HEK293 (cell line): ENCODE results near the gene NRP2.

Experiments used
- CTCF ChIA-PET: fragments of 350-600 bp; formaldehyde crosslinking; extraction: SDS; loops from one replicate; lab custom pipeline; 2021; ENCODE audit warnings: antibody characterized with exemption; lab: Yijun Ruan, JAX
- POLR2A ChIA-PET: fragments of 300-600 bp; formaldehyde crosslinking; extraction: SDS; loops from one replicate; lab custom pipeline; 2020; ENCODE audit warnings: antibody characterized with exemption, inconsistent platforms; lab: Yijun Ruan, JAX
- H3K27ac ChIP-seq: fragments of 200-500 bp; sonication (Bioruptor generic); 2 replicates; pipeline ENCODE4 v1.5.1; 2014; ENCODE audit warnings: low read depth, low read length, control low read depth, inconsistent platforms; ENCODE audit errors: extremely low read depth
- H3K36me3 ChIP-seq, 2 experiments: fragments of 200-500 bp in 1 of 2; sonication (Bioruptor generic) in 1 of 2; 1 replicate in 1 of 2; 2 replicates in 1 of 2; pipeline ENCODE4 v1.5.1; 2014 to 2017; ENCODE audit warnings: inconsistent platforms in 2 of 2, low read length in 2 of 2; ENCODE audit not compliant: control insufficient read depth in 2 of 2, insufficient read depth in 1 of 2
- H3K4me1 ChIP-seq: fragments of 200-500 bp; sonication (Bioruptor generic); 2 replicates; pipeline ENCODE4 v1.5.1; 2014; ENCODE audit warnings: mild to moderate bottlenecking, low read length, inconsistent platforms; ENCODE audit not compliant: control insufficient read depth, insufficient read depth
- H3K4me3 ChIP-seq: 2 replicates; pipeline ENCODE4 v1.5.1; 2011; ENCODE audit warnings: low read depth, mild to moderate bottlenecking, control low read depth, low read length, moderate library complexity
- H3K9me3 ChIP-seq: fragments of 200-500 bp; sonication (Bioruptor generic); 2 replicates; pipeline ENCODE4 v1.5.1; 2014; ENCODE audit warnings: low read depth, low read length, inconsistent platforms; ENCODE audit not compliant: control insufficient read depth, insufficient read depth
- KLF7 ChIP-seq: fragments of 450-650 bp; formaldehyde crosslinking; IDR thresholded peaks from 2 replicates; pipeline ENCODE4 v1.5.1; 2016; ENCODE audit warnings: missing biosample characterization, missing genetic modification characterization, borderline replicate concordance
- MZF1 ChIP-seq: fragments of 450-650 bp; formaldehyde crosslinking; IDR thresholded peaks from 2 replicates; pipeline ENCODE4 v1.5.1; 2017; ENCODE audit warnings: missing biosample characterization, missing genetic modification characterization, borderline replicate concordance
- OSR2 ChIP-seq: fragments of 450-650 bp; formaldehyde crosslinking; IDR thresholded peaks from 2 replicates; pipeline ENCODE4 v1.5.1; 2016; ENCODE audit warnings: missing biosample characterization, missing genetic modification characterization
- TCF7L2 ChIP-seq: IDR thresholded peaks from 2 replicates; pipeline ENCODE4 v1.6.1; 2011; ENCODE audit warnings: low read depth, mild to moderate bottlenecking, inconsistent platforms, low read length, moderate library complexity, borderline replicate concordance
- ZBTB20 ChIP-seq: fragments of 450-650 bp; formaldehyde crosslinking; IDR thresholded peaks from 2 replicates; pipeline ENCODE4 v1.5.1; 2016; ENCODE audit warnings: missing biosample characterization, missing genetic modification characterization
- ZBTB48 ChIP-seq: fragments of 450-650 bp; formaldehyde crosslinking; IDR thresholded peaks from 2 replicates; pipeline ENCODE4 v1.5.1; 2016; ENCODE audit warnings: missing biosample characterization, missing genetic modification characterization
- ZFHX2 ChIP-seq: fragments of 450-650 bp; formaldehyde crosslinking; conservative IDR thresholded peaks from 2 replicates; pipeline ENCODE4 v1.5.1; 2016; ENCODE audit warnings: missing biosample characterization, missing genetic modification characterization
- ZFP3 ChIP-seq: fragments of 450-650 bp; formaldehyde crosslinking; IDR thresholded peaks from 2 replicates; pipeline ENCODE4 v1.5.1; 2016; ENCODE audit warnings: low read depth, missing biosample characterization, missing genetic modification characterization
- ZNF10 ChIP-seq: fragments of 450-650 bp; formaldehyde crosslinking; IDR thresholded peaks from 2 replicates; pipeline ENCODE4 v1.5.1; 2017; ENCODE audit warnings: missing biosample characterization, missing genetic modification characterization
- ZNF133 ChIP-seq: fragments of 450-650 bp; formaldehyde crosslinking; IDR thresholded peaks from 2 replicates; pipeline ENCODE4 v1.5.1; 2016; ENCODE audit warnings: missing biosample characterization, missing genetic modification characterization
- ZNF2 ChIP-seq: fragments of 450-650 bp; formaldehyde crosslinking; IDR thresholded peaks from 2 replicates; pipeline ENCODE4 v1.5.1; 2016; ENCODE audit warnings: missing biosample characterization, missing genetic modification characterization
- ZNF223 ChIP-seq: fragments of 450-650 bp; formaldehyde crosslinking; IDR thresholded peaks from 2 replicates; pipeline ENCODE4 v1.5.1; 2016; ENCODE audit warnings: missing biosample characterization, missing genetic modification characterization
- ZNF248 ChIP-seq: fragments of 450-650 bp; formaldehyde crosslinking; IDR thresholded peaks from 2 replicates; pipeline ENCODE4 v1.5.1; 2017; ENCODE audit warnings: missing biosample characterization, missing genetic modification characterization
- ZNF311 ChIP-seq: fragments of 450-650 bp; formaldehyde crosslinking; IDR thresholded peaks from 2 replicates; pipeline ENCODE4 v1.5.1; 2017; ENCODE audit warnings: missing biosample characterization, missing genetic modification characterization, borderline replicate concordance
- ZNF324 ChIP-seq: fragments of 450-650 bp; formaldehyde crosslinking; IDR thresholded peaks from 2 replicates; pipeline ENCODE4 v1.5.1; 2016; ENCODE audit warnings: missing biosample characterization, missing genetic modification characterization
- ZNF394 ChIP-seq: fragments of 450-650 bp; formaldehyde crosslinking; IDR thresholded peaks from 2 replicates; pipeline ENCODE4 v1.5.1; 2016; ENCODE audit warnings: missing biosample characterization, missing genetic modification characterization, mild to moderate bottlenecking, moderate library complexity, borderline replicate concordance
- ZNF423 ChIP-seq: fragments of 450-650 bp; formaldehyde crosslinking; IDR thresholded peaks from 2 replicates; pipeline ENCODE4 v1.5.1; 2016; ENCODE audit warnings: missing biosample characterization, missing genetic modification characterization
- ZNF48 ChIP-seq: fragments of 450-650 bp; formaldehyde crosslinking; IDR thresholded peaks from 2 replicates; pipeline ENCODE4 v1.5.1; 2016; ENCODE audit warnings: missing biosample characterization, missing genetic modification characterization
- ZNF521 ChIP-seq: fragments of 450-650 bp; formaldehyde crosslinking; IDR thresholded peaks from 2 replicates; pipeline ENCODE4 v1.5.1; 2017; ENCODE audit warnings: missing biosample characterization, mild to moderate bottlenecking, missing genetic modification characterization
- ZNF555 ChIP-seq: fragments of 450-650 bp; formaldehyde crosslinking; conservative IDR thresholded peaks from 2 replicates; pipeline ENCODE4 v1.5.1; 2017; ENCODE audit warnings: missing biosample characterization, mild to moderate bottlenecking, missing genetic modification characterization, inconsistent platforms
- ZNF561 ChIP-seq: fragments of 450-650 bp; IDR thresholded peaks from 2 replicates; pipeline ENCODE4 v1.5.1; 2018; ENCODE audit warnings: missing biosample characterization, missing genetic modification characterization, borderline replicate concordance
- ZNF600 ChIP-seq: fragments of 450-650 bp; formaldehyde crosslinking; IDR thresholded peaks from 2 replicates; pipeline ENCODE4 v1.5.1; 2016; ENCODE audit warnings: missing biosample characterization, missing genetic modification characterization
- ZNF610 ChIP-seq: fragments of 450-650 bp; formaldehyde crosslinking; IDR thresholded peaks from 2 replicates; pipeline ENCODE4 v1.5.1; 2016; ENCODE audit warnings: missing biosample characterization, missing genetic modification characterization, borderline replicate concordance
- TF ChIP-seq, protein P1 (sequence below): fragments of 450-650 bp; formaldehyde crosslinking; IDR thresholded peaks from 2 replicates; pipeline ENCODE4 v1.5.1; 2016; ENCODE audit warnings: missing biosample characterization, missing genetic modification characterization, low read depth
- TF ChIP-seq, protein P2 (sequence below): fragments of 450-650 bp; formaldehyde crosslinking; conservative IDR thresholded peaks from 2 replicates; pipeline ENCODE4 v1.5.1; 2016; ENCODE audit warnings: low read depth, missing biosample characterization, missing genetic modification characterization
- TF ChIP-seq, protein P3 (sequence below): fragments of 450-650 bp; formaldehyde crosslinking; IDR thresholded peaks from 2 replicates; pipeline ENCODE4 v1.5.1; 2016; ENCODE audit warnings: missing biosample characterization, missing genetic modification characterization
- TF ChIP-seq, protein P4 (sequence below): IDR thresholded peaks from 2 replicates; pipeline ENCODE4 v1.6.1; 2011; ENCODE audit warnings: mild to moderate bottlenecking, low read depth, low read length, borderline replicate concordance

NRP2 gene

DNA sequence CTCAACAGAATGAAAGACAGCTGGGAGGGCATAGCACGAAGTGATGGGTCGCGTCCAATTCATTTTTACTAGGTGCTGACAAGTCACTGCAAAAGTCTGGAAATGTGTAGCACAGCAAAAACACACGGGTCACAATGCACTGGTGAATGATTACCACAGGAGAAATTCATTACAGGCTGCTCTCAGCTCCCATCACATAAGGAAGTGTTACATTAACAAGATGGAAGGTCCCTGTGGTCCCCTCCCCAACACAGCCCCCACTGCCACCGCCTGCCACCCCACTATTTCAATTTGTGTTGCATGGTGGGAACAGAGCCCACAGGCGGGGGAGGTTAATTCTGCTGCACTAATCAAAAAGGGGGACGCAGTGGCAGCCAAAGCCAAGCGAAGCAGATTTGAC, 122.8 kb downstream of the NRP2 start:
- Histone ChIP-seq H3K4me3 (no peak overlapping the region), H3K27ac (no peak overlapping the region), H3K9me3 (no peaks in the 10 kb centered on the region), H3K4me1 (no peaks in the 10 kb centered on the region), H3K36me3 (no peaks in the 10 kb centered on the region)
- TF ChIP-seq ZNF48 (tag by site-specific recombination) (no peak), ZNF555 (tag by site-specific recombination) (no peak), ZNF2 (no peak), ZNF521 (tag by site-specific recombination) (no peak), ZNF423 (tag by site-specific recombination) (no peak), ZFHX2 (tag by site-specific recombination) (no peak), TCF7L2 (no peak), ZNF311 (no peak), ZBTB20 (tag by site-specific recombination) (no peak), ZNF248 (tag by site-specific recombination) (no peak), ZNF610 (tag by site-specific recombination) (no peak), MZF1 (no peak), ZBTB48 (tag by site-specific recombination) (no peak), ZNF324 (tag by site-specific recombination) (no peak), ZNF561 (tag by site-specific recombination) (no peak), ZFP3 (tag by site-specific recombination) (no peak), KLF7 (tag by site-specific recombination) (no peak)
- TF ChIP-seq, protein P1, sequence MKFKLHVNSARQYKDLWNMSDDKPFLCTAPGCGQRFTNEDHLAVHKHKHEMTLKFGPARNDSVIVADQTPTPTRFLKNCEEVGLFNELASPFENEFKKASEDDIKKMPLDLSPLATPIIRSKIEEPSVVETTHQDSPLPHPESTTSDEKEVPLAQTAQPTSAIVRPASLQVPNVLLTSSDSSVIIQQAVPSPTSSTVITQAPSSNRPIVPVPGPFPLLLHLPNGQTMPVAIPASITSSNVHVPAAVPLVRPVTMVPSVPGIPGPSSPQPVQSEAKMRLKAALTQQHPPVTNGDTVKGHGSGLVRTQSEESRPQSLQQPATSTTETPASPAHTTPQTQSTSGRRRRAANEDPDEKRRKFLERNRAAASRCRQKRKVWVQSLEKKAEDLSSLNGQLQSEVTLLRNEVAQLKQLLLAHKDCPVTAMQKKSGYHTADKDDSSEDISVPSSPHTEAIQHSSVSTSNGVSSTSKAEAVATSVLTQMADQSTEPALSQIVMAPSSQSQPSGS (tag by site-specific recombination) = no peak
- ChIA-PET CTCF (interaction anchor here (0.6 to 2.4 kb wide), 3 partner anchors 9 to 1941 kb away, joined by 3 to 7 read pairs (median 3); no protein-coding TSS in a partner anchor), POLR2A (interaction anchor here (0.8 kb wide), 1 partner anchor 16 kb away, joined by 3 read pairs; no protein-coding TSS in a partner anchor)

DNA sequence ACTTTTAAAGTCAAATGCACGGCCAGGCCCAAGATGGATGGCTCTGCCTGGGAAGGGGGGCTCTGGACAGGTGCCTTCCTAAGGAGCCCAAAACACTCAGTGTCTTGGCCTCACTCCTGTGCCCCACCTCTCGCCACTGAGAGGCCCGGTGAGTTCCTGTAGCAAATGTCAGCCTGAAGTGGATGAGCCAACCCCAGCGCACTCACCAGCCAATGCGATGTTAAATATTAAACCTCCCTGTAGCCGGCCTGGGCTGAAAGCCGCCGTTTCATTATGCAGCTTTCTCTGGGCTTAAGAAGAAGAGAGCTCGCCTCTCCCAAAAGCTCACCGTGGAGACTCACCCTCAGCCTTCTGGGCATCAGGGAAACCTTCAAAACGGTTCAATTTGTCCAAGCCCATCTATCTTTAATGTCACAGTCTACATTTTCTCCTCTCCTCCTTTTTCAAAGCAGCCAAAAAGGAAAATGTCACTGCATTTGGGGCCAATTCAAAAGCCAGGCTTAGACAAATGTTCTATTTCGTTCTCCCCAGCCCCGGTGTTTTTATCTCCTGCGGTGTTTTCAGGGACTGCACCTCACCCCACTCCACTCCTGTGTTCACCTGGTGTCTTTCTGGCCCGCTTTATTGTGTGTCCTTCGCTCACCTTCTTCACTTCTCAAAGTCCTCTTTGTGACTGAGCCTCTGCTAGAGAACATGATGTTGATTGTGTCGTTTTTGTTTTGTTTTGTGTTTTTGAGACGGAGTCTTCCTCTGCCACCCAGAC, 124.0 kb downstream of the NRP2 start:
- POLR2A ChIA-PET = no interaction called here
- Histone ChIP-seq H3K9me3 (no peaks in the 10 kb centered on the region), H3K4me1 (no peaks in the 10 kb centered on the region), H3K27ac (no peak overlapping the region), H3K4me3 (no peak overlapping the region), H3K36me3 (no peaks in the 10 kb centered on the region)
- CTCF ChIA-PET = interaction anchor here (1.8 kb wide), 1 partner anchor 16 kb away, joined by 4 read pairs; no protein-coding TSS in a partner anchor
- no peak for TF ChIP-seq ZNF133
- TF ChIP-seq, protein P2, sequence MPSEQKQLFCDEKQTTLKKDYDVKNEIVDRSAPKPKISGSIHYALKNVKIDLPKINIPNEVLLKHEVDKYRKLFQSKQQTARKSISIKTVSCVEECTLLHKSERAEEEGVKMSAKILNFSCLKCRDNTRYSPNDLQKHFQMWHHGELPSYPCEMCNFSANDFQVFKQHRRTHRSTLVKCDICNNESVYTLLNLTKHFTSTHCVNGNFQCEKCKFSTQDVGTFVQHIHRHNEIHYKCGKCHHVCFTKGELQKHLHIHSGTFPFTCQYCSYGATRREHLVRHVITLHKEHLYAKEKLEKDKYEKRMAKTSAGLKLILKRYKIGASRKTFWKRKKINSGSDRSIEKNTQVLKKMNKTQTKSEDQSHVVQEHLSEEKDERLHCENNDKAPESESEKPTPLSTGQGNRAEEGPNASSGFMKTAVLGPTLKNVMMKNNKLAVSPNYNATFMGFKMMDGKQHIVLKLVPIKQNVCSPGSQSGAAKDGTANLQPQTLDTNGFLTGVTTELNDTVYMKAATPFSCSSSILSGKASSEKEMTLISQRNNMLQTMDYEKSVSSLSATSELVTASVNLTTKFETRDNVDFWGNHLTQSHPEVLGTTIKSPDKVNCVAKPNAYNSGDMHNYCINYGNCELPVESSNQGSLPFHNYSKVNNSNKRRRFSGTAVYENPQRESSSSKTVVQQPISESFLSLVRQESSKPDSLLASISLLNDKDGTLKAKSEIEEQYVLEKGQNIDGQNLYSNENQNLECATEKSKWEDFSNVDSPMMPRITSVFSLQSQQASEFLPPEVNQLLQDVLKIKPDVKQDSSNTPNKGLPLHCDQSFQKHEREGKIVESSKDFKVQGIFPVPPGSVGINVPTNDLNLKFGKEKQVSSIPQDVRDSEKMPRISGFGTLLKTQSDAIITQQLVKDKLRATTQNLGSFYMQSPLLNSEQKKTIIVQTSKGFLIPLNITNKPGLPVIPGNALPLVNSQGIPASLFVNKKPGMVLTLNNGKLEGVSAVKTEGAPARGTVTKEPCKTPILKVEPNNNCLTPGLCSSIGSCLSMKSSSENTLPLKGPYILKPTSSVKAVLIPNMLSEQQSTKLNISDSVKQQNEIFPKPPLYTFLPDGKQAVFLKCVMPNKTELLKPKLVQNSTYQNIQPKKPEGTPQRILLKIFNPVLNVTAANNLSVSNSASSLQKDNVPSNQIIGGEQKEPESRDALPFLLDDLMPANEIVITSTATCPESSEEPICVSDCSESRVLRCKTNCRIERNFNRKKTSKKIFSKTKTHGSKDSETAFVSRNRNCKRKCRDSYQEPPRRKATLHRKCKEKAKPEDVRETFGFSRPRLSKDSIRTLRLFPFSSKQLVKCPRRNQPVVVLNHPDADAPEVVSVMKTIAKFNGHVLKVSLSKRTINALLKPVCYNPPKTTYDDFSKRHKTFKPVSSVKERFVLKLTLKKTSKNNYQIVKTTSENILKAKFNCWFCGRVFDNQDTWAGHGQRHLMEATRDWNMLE = no peak
- no peak for TF ChIP-seq ZNF394 (tag by site-specific recombination)
- TF ChIP-seq ZNF10 = no peak
- no peak for TF ChIP-seq ZNF223
- TF ChIP-seq, protein P3, sequence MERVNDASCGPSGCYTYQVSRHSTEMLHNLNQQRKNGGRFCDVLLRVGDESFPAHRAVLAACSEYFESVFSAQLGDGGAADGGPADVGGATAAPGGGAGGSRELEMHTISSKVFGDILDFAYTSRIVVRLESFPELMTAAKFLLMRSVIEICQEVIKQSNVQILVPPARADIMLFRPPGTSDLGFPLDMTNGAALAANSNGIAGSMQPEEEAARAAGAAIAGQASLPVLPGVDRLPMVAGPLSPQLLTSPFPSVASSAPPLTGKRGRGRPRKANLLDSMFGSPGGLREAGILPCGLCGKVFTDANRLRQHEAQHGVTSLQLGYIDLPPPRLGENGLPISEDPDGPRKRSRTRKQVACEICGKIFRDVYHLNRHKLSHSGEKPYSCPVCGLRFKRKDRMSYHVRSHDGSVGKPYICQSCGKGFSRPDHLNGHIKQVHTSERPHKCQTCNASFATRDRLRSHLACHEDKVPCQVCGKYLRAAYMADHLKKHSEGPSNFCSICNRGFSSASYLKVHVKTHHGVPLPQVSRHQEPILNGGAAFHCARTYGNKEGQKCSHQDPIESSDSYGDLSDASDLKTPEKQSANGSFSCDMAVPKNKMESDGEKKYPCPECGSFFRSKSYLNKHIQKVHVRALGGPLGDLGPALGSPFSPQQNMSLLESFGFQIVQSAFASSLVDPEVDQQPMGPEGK = no peak
- TF ChIP-seq, protein P4, sequence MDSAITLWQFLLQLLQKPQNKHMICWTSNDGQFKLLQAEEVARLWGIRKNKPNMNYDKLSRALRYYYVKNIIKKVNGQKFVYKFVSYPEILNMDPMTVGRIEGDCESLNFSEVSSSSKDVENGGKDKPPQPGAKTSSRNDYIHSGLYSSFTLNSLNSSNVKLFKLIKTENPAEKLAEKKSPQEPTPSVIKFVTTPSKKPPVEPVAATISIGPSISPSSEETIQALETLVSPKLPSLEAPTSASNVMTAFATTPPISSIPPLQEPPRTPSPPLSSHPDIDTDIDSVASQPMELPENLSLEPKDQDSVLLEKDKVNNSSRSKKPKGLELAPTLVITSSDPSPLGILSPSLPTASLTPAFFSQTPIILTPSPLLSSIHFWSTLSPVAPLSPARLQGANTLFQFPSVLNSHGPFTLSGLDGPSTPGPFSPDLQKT = no peak
- TF ChIP-seq OSR2 (tag by site-specific recombination) = no peak
- no peak for TF ChIP-seq ZNF600 (tag by site-specific recombination)
